Nucleus accumbens (tissue), 56 donors: Measurements from ENCODE around the gene STXBP6.

Source experiments
- DNase-seq, 56 donors: peaks; one replicate each; lab custom pipeline; 2025; lab: John Stamatoyannopoulos, UW

STXBP6 gene

DNA sequence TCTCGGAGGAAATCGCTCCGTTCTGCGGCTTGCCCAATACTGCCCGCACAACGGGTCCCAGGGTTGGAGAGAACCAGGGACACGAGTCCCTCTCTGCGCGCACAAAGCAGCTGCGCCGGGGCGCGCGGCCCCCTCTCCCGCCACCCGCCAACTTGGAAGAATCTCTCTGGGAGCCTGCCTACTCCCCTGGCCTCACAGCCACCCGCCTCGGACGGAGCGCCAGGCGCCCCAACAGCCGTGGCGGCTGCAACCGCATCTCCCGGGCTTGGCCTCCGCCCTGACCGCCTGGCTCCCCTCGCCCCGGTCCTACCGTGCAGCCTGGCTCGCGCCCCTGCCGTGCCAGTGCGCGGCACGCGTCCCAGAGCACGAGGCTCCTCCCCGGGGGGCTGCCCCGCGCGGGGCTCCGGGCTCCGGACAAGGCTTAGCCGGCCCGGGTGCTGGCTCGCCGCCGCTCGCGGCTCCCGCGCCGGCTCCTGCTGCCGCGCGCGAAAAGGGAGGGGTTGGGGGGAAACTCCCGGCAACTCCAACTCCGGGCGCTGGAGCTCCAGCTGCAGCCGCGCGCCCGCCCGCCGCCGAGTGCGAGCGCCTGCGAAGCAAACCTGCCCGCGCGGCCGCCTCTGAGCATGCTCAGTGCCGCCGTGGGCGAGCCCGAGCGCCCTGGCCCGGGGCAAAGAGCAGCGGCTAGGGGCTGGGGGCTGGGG, at the start of gene STXBP6:
TSS of gene STXBP6 (minus strand) at position 580 of the 701 bp plus-strand sequence. CDS start 75,329 bp downstream, outside the sequence.
- peak in 55 of 56 donors; percentile 33 to 91 (median 78) for DNase-seq

DNA sequence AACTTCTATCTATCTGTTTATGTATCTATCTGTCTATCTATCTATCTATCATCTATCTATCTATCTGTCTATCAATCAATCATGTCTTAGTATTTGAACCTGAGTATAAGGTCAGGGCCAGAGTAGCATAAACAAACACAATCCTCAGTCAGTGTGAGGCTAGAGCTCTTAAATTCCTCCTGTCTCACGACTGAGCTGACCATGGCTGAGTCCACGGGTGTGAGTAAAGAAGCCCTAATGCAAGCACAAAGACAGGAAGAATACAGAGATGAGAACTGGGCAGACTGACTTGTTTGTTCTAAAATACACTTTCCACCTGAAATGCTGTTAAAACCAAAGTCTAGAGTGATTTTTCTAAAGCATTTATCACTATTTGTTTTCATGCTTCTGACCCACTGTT, 47.2 kb upstream of the STXBP6 start:
- no peak for DNase-seq

GRCh38 chr14:25095736-25096437, 45.9 kb upstream of the STXBP6 start:
- no peak for DNase-seq

DNA sequence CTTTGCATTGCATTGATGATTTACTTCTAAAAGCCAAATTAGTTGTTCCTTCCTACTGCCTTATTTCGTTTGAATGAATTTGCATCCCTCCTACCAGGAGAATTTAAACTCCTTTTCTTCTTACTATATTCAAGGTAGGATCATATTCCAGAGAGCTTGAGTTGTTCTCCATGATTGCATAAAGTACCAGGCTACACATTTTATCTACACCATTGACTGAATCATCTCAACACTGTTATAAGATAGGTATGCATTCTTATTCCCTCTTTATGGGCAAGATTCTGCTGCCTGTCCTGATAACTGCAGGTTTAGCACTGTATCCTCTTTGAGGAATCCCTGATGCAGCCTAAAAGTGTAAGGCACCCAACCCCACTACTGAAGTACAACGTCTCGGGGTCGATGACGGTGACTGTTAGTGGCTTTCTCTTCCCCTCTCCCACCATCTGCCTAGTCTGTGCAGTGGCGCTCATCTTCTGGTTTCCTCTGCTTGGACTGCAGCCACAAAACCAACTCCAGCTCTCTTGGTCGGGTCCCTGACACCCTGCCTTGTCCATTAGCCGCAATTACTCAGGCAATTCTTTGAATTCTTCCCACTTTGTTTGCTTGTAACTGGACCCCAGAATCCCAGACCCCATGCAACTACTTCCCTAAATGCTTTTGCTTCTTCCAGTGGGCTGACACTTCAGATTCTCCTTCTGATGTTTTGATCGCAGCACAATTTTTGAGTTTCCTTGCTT, 44.4 kb upstream of the STXBP6 start:
- no peak for DNase-seq

DNA sequence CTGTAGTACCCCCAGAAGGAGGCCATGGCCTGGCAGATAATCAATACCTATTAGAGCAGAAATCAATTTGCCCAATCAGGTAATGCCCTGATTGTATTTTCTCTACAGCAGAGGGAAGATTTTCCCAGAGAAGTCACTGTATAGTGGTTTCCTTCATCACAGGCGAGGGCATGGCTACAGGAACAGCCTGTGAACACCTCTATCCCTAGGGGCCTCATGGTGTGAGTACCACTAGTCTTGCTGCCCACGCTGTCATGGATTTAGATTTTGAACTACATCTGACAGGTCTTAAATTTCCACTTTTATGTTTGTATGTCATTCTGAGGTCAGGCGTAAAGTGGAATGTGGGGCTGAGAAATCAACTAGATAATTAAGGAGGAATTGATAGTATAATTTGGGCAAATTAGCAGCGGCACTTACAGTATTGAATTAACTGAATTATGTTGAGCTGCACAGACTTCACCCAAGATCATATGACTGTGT, 42.4 kb upstream of the STXBP6 start:
- no peak for DNase-seq

- DNase-seq = peak in 16 of 56 donors; percentile 5 to 54 (median 20)
Observed at GRCh38 chr14:25090716-25091454, 40.9 kb upstream of the STXBP6 start.

DNA sequence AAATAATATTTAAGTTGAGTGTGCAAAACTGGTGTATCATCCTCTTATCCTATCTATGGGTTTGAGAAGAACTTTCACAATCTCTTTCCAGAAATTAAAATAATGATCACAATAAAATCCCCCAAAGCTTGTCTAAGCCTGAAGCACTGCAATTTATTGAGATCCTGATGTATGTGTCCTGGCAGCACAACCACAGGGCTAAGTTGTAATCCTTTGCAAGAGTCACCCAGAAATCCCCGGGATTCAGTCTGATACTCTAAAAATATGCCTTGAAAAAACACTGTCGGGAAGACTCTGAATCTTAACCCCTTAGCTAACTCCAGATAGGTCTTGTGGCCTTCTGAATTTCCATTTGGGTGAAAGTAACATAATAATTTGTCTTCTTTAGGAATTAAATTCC, 40.3 kb upstream of the STXBP6 start:
- DNase-seq = no peak

- no peak for DNase-seq
Observed at GRCh38 chr14:25089496-25089895, 39.5 kb upstream of the STXBP6 start.

DNA sequence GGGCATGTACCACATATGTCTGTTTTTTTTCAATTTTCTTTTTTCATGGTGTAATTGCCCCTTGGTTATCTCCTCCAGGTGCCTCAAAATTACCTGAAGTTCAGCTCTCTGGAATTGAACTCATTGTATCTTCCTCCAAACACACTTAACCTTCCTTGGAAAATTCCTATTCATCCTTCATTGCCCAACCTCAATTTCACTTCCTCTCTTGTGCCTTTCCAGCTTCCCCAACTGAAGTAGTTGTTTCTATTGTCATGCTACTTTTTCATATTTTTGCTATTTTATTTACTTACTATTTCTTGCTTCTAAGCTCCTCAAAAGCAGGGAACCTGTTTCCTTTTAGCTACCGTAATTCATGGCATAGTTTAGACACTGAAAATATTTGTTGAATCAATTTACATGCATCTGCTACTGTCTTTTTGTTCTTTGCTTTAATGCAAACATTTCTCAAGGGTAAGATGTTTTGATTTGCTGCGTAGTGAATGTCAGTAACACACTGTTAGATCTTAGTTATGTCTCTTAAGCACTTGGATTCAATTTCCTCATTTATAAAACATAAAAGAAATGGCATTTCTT, 37.0 kb upstream of the STXBP6 start:
- no peak for DNase-seq

DNA sequence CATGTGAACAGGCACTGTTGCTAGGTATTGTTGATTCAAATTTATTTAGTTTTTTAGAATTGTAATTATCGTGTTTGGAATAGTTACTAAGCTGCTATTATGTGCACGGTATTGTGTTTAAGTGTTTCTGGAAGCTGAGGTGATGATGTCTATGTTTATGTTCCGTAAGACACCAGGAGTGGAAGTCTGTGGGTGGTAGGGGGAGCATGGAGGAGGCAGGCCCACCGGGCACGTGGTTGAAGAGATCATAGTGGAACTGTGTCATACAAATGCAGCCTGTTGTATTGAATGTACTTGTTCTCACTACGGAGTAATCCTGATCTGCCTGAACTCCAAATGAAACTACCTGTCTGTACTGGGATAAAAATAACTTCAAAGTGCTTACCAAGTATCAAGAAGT, 36.1 kb upstream of the STXBP6 start:
- no peak for DNase-seq

GRCh38 chr14:25080682-25081081, 30.7 kb upstream of the STXBP6 start:
- no peak for DNase-seq

GRCh38 chr14:25079311-25079710, 29.4 kb upstream of the STXBP6 start:
- DNase-seq = no peak

DNA sequence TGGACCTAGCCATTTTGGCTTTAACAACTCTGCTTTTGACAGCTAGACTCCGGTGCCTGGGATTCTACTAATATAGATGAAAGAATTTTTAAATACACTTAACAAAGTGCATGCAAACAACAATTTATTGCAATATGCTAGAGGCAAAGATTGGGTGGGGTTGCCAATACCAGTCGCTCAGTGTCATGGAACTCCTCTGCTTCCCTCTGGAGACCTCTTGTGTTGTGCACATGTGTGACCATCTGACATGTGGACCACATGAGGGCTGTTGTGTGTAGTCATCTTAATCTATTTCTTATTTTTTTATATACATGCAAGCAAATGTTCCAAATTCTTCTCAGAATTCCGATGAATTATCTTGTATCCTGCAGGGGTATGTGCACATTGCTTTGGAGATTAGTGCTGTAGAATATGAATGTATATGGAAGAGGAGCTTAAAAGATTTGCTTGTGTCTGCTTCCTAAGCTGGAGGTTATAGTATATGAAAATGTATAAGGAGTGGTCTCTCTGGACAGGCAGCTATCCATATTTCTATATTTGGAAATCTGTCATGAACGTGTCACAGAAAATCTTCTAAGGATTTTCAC, 24.2 kb upstream of the STXBP6 start:
- DNase-seq = no peak

DNA sequence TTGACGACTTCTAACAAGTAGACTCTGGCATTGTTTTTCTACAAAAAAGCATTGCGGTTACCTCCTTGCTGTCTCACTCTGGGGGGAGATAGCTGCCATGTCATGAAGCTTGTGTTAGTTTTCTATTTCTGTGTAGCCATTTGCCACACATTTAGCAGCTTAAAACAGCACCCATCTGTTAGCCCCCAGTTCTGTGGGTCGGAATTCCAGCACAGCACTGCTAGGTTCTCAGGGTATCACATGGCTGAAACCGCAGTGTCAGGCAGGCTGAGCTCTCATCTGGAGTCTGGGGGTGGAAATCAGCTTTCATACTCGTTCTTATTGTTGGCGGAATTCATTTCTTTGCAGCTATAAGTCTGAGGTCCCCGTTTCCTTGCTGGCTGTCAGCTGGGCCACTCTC, 19.9 kb upstream of the STXBP6 start:
- DNase-seq = no peak

GRCh38 chr14:25067600-25067999, 17.7 kb upstream of the STXBP6 start:
- no peak for DNase-seq

DNA sequence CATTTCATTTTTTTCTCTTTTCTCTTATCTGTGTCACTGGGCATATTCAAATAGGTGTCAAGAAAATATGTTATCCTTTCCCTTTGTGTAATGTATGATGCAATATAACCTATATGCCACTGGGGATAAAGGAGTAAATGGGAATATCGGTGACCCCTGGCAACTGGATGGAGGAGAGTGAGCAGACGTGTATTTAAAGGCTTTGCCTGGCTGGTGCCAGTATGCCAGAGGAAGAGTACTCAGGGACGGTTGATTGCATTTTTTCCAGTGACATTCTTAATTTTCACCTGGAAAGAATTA, 12.0 kb upstream of the STXBP6 start:
- DNase-seq = no peak

DNA sequence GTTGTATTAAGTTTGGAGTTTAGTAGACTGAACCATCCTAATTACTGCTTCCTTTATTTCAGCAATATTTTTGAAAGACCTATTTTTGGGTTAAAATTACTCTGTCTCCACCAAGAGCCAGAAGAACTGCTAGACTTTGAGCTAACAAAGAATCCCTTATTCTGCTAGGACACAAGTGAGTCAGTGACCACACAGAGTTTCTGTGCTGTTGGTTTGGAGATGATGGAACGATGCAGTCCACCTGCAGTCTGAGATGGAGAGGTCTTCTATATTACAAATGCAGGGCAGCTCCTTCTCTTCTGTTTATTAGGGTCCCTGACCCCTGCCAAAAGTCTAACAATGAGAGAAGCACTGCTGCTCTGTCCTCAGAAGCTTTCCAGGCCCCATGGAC, 6.7 kb upstream of the STXBP6 start:
- peak in 11 of 56 donors; percentile 6 to 36 (median 10) for DNase-seq

DNA sequence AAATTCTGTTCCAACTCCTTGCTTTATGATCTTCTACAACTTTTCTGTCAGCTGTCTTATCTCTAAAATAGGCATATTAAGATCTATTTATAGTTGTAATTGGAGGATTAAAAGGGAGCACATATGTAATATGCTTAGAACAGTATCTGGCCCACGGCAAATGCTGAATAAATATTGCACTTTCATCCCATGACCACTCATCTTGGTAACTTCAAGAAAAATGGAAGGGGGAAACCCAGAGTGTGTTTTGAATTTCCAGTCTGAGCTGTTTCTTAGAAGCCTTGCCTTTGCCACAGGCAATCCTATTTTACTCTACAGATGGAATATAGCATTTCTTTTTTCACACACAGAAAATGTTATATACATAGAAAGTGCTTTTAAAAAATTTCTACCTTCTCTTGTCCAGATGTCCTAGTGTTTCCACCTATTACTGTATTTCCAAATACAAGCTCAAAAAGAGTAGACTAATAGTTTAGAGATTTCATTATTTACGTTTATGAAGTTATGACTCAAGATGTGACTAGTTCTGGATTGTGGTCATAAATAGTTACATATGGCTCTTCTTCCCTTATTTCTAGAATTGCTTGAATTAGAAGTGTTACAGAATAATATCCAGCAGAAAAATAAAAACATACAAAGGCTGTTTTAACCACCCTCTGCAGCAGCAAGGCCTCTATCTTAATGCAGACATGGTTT, 6.2 kb upstream of the STXBP6 start:
- no peak for DNase-seq

DNA sequence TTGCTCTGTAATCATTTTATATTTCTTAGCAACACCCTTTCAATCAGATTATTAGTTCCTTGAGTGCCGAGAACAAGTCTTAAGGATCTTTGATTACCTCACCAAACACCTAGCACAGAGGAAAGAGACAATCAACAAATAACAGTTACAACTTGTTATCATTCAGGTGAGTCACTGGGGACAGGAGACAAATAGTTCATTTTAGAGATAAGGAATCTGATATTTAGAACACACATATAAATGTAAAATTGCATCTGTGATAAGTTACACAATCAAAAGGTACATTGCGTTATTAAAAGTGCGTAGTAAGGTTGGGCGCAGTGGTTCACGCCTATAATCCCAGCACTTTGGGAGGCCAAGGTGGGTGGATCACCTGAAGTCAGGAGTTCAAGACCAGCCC, 5.1 kb upstream of the STXBP6 start:
- DNase-seq = no peak

- DNase-seq = no peak
Observed at GRCh38 chr14:25053585-25053984, 3.6 kb upstream of the STXBP6 start.
